ENCODE data around the gene CEP44.

Gene CEP44

GRCh38 chr4:174262624-174263444 lies 20.9 kb upstream of the CEP44 start:
- ATAC-seq (ENCODE audit: low read depth) (no peak), DNase-seq (ENCODE audit: low spot score) (no peak)
- no peaks in the 10 kb centered on the region for H3K27me3 ChIP-seq (ENCODE audit: insufficient read depth, poor library complexity, severe bottlenecking)
- peaks cover 23% of the 10 kb centered on the region for H3K36me3 ChIP-seq (ENCODE audit: low read depth)
- peaks cover 6% of the 10 kb centered on the region for H3K4me1 ChIP-seq (ENCODE audit: insufficient read depth, poor library complexity, severe bottlenecking)
- no peaks in the 10 kb centered on the region for H3K9me3 ChIP-seq (ENCODE audit: severe bottlenecking)
- TF ChIP-seq, protein P1, sequence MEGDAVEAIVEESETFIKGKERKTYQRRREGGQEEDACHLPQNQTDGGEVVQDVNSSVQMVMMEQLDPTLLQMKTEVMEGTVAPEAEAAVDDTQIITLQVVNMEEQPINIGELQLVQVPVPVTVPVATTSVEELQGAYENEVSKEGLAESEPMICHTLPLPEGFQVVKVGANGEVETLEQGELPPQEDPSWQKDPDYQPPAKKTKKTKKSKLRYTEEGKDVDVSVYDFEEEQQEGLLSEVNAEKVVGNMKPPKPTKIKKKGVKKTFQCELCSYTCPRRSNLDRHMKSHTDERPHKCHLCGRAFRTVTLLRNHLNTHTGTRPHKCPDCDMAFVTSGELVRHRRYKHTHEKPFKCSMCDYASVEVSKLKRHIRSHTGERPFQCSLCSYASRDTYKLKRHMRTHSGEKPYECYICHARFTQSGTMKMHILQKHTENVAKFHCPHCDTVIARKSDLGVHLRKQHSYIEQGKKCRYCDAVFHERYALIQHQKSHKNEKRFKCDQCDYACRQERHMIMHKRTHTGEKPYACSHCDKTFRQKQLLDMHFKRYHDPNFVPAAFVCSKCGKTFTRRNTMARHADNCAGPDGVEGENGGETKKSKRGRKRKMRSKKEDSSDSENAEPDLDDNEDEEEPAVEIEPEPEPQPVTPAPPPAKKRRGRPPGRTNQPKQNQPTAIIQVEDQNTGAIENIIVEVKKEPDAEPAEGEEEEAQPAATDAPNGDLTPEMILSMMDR (IDR thresholded peaks at IDR 0.05; ENCODE audit: poor library complexity, severe bottlenecking), result no peak
- no peak overlapping the region for H3K27ac ChIP-seq (ENCODE audit: poor library complexity, severe bottlenecking)
- no peak overlapping the region for H3K4me3 ChIP-seq (ENCODE audit: severe bottlenecking)

- Histone ChIP-seq H3K9me3 (ENCODE audit: severe bottlenecking) (no peaks in the 10 kb centered on the region), H3K27me3 (ENCODE audit: insufficient read depth, poor library complexity, severe bottlenecking) (no peaks in the 10 kb centered on the region), H3K27ac (ENCODE audit: poor library complexity, severe bottlenecking) (no peak overlapping the region), H3K4me3 (ENCODE audit: severe bottlenecking) (no peak overlapping the region), H3K36me3 (ENCODE audit: low read depth) (peaks cover 19% of the 10 kb centered on the region), H3K4me1 (ENCODE audit: insufficient read depth, poor library complexity, severe bottlenecking) (peaks cover 6% of the 10 kb centered on the region)
- no peak for ATAC-seq (ENCODE audit: low read depth)
- DNase-seq (ENCODE audit: low spot score), result no peak
- TF ChIP-seq, protein P1 (IDR thresholded peaks at IDR 0.05; ENCODE audit: poor library complexity, severe bottlenecking), result no peak
These were observed 20.3 kb upstream of the CEP44 start for GRCh38 chr4:174263445-174263736.

GRCh38 chr4:174265916-174266315 lies 17.8 kb upstream of the CEP44 start:
- TF ChIP-seq, protein P1 (IDR thresholded peaks at IDR 0.05; ENCODE audit: poor library complexity, severe bottlenecking), result no peak
- ATAC-seq (ENCODE audit: low read depth), result no peak
- Histone ChIP-seq H3K4me3 (ENCODE audit: severe bottlenecking) (no peak overlapping the region), H3K9me3 (ENCODE audit: severe bottlenecking) (no peaks in the 10 kb centered on the region), H3K4me1 (ENCODE audit: insufficient read depth, poor library complexity, severe bottlenecking) (no peaks in the 10 kb centered on the region), H3K27me3 (ENCODE audit: insufficient read depth, poor library complexity, severe bottlenecking) (no peaks in the 10 kb centered on the region), H3K27ac (ENCODE audit: poor library complexity, severe bottlenecking) (no peak overlapping the region), H3K36me3 (ENCODE audit: low read depth) (peaks cover 9% of the 10 kb centered on the region; the same call in 1 of the 2 replicates)
- no peak for DNase-seq (ENCODE audit: low spot score)

DNA sequence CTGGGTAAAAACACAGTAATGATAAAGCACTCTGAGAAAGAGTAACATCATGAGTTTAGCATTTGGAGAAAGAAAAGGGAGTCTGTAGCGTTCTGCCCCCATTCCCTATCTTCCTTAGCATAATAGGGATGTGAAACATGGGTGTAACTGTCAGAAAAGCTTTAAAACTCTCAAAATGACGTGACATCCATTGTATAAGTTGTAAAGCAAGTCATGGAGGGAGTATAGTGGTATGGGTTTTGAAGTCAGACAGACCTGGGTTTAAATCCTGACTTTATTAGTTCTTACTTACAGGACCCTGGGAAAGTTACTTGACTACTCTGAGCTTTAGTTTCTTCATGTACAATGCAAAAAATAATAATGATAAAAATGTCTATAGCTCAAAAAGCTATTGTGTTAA lies 17.3 kb upstream of the CEP44 start:
- no peak for DNase-seq (ENCODE audit: low spot score)
- Histone ChIP-seq H3K36me3 (ENCODE audit: low read depth) (peaks cover 6% of the 10 kb centered on the region; the same call in 1 of the 2 replicates), H3K27ac (ENCODE audit: poor library complexity, severe bottlenecking) (no peak overlapping the region), H3K4me1 (ENCODE audit: insufficient read depth, poor library complexity, severe bottlenecking) (no peaks in the 10 kb centered on the region), H3K27me3 (ENCODE audit: insufficient read depth, poor library complexity, severe bottlenecking) (no peaks in the 10 kb centered on the region), H3K9me3 (ENCODE audit: severe bottlenecking) (no peaks in the 10 kb centered on the region), H3K4me3 (ENCODE audit: severe bottlenecking) (no peak overlapping the region)
- no peak for ATAC-seq (ENCODE audit: low read depth)
- TF ChIP-seq, protein P1 (IDR thresholded peaks at IDR 0.05; ENCODE audit: poor library complexity, severe bottlenecking), result no peak

DNA sequence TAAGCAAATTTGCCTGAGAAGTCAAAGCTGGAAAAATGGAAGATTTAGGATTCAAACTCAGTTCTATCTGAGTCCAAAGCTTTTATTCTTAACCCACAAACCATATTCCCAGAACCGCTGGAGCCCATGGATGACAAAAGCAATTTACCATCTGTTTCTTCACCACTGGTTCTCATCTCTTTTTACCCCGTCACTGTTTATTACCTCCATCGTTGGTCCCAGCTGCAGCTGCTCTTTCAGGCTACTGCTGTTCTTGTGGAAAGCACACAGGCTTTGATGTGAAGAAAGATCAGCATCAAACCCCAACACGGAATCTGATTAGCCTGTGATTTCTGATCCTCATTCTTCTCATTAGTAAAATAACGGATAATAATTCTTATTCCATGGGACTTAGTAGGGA lies 9.8 kb upstream of the CEP44 start:
- Histone ChIP-seq H3K27me3 (ENCODE audit: insufficient read depth, poor library complexity, severe bottlenecking) (no peaks in the 10 kb centered on the region), H3K36me3 (ENCODE audit: low read depth) (no peaks in the 10 kb centered on the region), H3K9me3 (ENCODE audit: severe bottlenecking) (no peaks in the 10 kb centered on the region), H3K4me1 (ENCODE audit: insufficient read depth, poor library complexity, severe bottlenecking) (peaks cover 4% of the 10 kb centered on the region), H3K27ac (ENCODE audit: poor library complexity, severe bottlenecking) (no peak overlapping the region), H3K4me3 (ENCODE audit: severe bottlenecking) (no peak overlapping the region)
- DNase-seq (ENCODE audit: low spot score) (no peak), ATAC-seq (ENCODE audit: low read depth) (no peak)
- TF ChIP-seq, protein P1 (IDR thresholded peaks at IDR 0.05; ENCODE audit: poor library complexity, severe bottlenecking), result no peak

Data from RWPE2 (cell line).